Activated CD4-positive, CD25-positive, alpha-beta regulatory T cell treated with anti-CD3 and anti-CD28 coated beads, Interleukin-2, amount 50 U/mL, for 24 hours (primary cell): ENCODE data around the gene EHD4.

ENCODE experiments used
- ATAC-seq, 2 donors: fragments of 150-1000 bp; cut with Tn5 transposase; one replicate each; pipeline ENCODE4 v1.10.0; 2021; ENCODE audit warnings: mild to moderate bottlenecking in 1 of 2, moderate library complexity in 1 of 2

Gene EHD4

DNA sequence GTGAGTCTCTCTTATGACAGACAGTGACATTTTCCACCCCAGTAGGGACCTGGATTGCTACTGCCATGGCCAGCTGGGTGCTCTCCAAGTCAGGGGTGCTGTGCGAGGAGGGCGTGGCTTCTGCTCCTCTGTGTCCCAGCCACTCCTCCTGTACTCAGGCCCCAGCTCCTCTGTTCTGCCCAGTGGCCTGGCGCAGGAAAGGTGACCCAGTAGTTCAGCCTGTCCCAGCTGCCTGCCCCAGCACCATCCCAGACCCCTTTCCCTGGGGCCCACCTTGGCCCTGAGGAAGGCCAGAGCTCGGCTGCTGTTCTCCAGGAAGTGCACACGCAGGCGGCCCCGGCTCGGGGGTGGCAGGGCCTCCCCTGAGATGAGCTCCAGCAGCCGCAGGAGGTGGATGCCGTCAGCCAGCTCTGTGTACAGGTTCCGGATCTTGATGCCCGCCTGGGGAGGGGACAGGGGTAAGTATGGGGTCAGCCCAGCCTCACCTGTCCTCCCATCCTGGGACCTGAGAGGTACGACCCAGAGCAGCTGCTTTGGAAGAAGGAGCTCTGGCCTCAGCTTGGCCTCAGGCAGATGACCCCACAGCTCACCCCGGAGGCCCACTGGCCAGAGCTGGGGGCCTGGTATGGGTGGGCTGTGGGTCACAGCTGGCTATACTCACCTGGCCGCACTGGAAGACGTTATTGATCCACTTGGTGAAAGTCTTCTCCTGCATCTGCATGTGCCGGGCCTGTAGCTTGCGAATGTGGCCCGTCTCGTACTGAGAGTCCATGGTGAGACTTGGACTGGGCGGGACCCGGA, 79.5 kb downstream of the EHD4 start:
- no peak for ATAC-seq

GRCh38 chr15:41891946-41892345, 80.4 kb downstream of the EHD4 start:
- ATAC-seq, result no peak

GRCh38 chr15:41891226-41891625, 81.1 kb downstream of the EHD4 start:
- no peak for ATAC-seq

DNA sequence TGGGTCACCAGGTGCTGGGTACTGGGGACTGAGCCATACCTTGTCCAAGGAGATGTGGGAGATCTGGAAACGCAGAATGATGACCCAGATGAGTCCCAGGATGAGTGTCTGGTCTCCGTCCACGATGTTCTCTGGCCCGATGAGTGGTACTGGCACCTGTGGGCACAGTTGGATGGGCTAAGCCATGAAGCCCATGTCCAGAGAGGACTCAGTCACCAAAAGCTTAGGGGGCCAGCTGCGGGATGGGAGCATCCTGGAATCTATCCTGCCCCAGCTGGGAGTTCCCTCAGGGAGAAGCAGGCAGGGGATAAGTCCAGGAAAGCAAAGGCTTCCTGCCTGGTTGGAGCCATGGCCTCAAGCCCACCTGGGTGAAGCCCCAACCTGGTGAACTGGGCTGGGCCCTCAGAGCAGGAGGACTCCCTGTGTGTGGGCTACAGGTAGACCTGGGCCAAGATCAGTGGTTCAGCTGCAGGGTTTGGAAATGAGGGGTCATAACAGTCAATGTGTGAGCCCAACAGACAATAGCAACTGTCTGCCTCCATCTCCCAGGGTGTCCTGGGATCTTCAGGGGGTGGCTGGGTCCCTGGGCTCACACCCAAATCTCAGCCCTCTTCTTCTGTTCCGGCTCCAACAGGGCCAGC, 82.2 kb downstream of the EHD4 start:
- no peak for ATAC-seq

DNA sequence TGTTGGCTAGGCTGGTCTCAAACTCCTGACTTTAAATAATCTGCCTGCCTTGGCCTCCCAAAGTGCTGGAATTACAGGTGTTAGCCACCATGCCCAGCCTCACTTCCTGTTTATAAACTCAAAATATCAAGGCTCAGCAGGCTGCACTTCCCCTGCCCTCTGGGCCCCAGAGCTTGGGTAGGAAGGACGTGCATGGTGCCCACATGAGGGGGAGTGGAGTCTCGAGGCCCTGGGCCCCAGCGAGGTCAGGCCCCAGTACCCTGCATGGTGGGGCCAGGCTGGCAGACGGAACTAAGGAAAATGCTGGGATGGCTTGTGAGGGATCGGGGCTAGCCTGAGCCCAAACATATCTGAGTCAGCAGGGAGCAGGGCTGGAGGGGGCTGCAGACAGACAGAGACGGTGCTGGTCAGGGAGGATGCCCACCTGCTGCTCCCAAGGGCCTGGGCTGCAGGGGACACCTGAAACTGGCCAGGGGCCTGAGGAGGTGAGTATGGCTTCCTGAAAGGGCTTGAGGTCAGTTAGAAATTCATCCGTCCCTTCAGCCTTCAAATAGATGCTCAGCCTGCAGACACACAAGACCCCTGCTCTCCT, 83.6 kb downstream of the EHD4 start:
- no peak for ATAC-seq

GRCh38 chr15:41887893-41888292, 84.5 kb downstream of the EHD4 start:
- no peak for ATAC-seq

DNA sequence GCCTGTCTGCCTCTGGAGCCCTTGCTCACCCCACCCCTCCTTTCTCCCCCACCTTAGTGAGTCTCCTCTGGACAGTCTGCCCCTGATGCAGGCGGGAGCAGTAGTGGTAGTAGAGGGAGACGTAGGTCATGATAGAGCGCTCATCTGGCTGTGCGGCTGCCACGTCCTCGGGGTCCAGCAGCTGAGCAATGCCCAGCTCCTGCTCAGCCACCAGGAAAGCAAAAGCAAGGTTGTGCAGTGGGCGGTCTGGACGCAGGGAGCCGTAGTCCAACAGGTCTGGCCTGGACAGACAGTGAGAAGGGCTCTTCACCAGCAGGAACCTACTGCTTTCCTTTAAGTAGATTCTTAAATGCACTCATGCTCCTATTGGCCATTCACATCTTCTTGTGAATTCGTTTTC, 85.2 kb downstream of the EHD4 start:
- no peak for ATAC-seq

- no peak for ATAC-seq
These were observed 85.6 kb downstream of the EHD4 start for GRCh38 chr15:41886741-41887140.

DNA sequence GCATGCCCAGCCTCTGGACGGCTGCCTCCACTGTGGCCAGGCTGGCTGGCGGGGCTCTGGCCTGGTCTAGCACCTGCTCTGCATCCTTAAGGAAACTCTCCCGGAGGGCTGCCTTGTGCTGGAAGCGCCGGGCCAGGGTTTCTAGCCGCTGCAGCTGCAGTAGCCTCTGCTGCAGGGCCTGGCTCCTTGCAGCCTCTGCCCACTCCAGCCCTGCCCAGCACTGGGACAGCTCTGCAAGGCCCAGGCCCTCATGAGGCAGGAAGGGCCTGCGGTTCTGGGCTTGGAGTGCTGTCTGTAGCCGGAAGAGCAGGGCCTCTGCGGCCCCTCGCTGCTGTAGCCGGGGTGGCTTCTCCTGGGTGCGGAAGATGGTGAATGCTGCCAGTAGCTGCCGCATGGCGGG, 86.5 kb downstream of the EHD4 start:
- no peak for ATAC-seq

- no peak for ATAC-seq
These were observed 87.0 kb downstream of the EHD4 start for GRCh38 chr15:41885321-41885720.

DNA sequence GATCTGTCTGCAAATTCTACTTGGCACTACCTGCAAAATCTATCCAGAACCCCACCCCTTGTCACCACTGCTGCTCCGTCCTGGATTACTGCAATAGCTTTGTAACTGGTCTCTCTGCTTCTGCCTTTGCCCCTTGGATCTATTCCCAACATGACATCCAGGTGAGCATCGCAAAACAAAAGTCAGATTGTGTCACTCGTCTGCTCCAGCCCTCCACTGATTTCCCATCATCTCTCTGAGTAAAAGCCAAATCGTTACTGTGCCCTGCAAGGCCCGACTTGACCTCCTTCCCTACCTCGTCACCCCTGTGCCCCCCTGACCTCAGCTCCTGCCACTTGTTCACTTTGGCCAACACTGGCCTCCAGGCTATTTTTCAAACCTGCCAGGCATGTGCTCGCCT, 87.9 kb downstream of the EHD4 start:
- ATAC-seq, result no peak

DNA sequence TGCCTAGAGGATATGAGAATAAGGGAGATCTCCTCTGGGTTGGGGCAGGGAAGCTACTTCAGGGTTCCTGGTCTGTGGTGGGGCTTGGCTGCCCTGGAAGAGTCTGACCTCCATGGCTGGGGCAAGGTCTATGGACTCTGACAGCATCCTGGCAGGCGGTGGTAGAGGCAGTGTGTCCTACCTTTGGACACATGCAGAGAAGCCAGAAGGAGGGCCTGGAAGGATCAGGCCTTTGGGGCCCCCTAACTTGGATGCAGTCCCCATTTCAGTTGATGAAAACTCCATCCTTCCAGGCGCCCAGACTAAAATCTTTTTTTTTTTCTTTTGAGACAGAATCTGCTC, 88.9 kb downstream of the EHD4 start:
- no peak for ATAC-seq

DNA sequence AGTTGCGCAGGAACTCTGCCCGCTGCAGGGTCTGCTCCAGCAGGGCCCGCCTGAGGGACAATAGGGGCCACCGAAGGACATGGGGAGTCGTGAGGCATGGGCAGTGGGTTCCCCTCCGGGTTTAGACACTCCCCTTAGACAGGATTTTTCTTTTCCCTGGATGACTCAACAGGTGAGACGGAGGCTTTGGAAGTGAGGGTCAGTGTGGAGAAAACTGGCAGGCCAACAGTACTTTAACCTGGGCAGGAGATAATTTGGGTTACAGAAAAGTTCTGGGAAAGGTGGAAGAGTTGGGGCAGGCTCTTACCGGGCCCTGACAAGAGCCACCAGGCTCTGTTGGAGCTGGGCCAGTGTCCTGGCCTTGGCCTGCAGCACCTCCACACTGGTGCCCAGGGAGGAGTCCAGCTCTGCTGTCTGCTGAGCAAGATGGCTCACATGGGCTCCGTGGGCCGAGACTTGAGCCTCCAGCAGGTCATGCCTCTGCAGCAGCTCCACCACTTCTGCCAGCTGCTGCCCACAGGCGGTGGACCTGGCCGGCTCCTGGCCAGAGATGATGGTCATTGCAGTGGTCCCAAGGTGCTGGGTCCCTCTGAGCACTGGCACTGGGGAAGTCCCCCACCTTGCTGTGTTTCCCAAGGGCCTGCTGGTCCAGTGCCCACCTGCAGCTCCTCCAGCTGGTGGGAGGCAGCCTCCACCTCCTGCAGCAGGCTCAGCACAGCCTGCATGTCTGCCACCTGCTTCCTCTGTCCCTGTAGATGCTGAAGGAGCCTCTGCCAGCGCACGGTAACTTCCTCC, 89.5 kb downstream of the EHD4 start:
- ATAC-seq, result no peak

GRCh38 chr15:41881920-41882688, 90.3 kb downstream of the EHD4 start:
- no peak for ATAC-seq

DNA sequence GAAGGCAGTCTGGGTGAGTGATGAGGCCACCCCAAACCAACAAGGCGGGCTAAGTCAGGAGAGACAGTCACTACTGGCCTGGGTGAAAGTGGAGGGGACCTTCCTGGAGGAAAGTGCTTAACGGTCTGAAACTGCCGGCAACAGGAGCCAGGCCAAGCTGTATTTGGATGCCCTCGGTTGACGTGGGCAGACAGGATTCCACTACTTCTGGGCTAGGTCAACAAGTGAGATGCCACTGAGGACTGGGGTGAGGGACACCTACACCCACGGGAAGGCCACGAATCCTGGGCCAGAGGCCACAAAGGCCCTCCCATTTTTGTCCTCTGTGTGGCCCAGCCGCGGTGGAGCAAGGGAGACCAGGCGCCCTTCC, 90.8 kb downstream of the EHD4 start:
- ATAC-seq, result no peak

DNA sequence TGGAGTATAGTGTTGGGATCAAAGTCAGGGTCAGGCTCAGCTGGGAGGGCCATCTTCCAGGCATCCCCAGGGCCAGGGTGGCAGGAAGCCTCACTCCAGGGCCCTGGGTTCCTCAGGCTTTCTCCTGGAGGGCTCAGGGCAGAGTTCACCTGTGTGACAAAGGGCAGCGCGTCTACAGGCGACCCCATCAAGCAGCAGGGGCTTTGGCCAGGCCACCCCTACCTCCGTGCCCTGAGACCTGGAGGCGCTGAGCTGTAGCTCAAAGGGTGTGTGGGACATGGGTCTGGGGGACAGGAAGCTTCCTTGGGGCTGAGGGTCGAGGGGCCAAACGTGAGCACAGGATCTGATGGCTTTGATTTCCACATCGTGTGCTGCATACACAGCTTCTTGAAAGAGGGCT, 91.3 kb downstream of the EHD4 start:
- ATAC-seq, result no peak

DNA sequence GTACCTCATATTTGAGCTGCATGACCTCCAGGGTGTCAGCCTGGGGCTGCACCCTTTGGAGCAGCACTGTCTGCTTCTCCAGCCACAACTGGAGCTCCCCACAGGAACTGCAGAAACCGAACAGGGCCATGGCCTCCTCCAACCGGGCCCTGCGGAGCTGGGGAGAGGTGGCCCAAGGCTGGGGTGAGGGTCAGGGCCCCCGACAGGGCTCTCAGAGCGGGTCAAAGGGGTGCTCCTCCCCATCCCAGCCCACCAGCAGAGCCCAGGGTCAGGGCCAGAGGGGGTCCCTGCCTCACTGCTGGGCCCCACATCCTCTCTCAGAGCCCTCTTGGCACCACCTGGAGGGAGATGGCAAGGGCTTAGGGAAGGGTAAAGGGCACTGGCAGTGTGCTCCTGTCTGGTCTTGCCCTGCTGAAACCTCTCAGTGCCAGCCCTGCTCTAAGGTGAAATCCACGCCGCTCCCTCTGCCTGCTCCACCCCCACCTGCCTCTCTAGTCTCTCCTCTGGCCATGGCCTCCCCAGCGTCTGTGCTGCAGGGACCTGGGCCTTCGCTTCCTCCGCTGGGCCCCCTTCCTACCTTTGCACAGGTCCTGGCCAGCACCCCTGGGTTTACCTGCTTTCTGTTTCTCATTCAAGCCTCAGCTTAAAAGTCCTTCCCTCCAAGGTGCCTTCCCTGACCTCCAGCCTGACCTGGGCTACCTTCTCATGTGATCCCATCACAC, 92.0 kb downstream of the EHD4 start:
- no peak for ATAC-seq

DNA sequence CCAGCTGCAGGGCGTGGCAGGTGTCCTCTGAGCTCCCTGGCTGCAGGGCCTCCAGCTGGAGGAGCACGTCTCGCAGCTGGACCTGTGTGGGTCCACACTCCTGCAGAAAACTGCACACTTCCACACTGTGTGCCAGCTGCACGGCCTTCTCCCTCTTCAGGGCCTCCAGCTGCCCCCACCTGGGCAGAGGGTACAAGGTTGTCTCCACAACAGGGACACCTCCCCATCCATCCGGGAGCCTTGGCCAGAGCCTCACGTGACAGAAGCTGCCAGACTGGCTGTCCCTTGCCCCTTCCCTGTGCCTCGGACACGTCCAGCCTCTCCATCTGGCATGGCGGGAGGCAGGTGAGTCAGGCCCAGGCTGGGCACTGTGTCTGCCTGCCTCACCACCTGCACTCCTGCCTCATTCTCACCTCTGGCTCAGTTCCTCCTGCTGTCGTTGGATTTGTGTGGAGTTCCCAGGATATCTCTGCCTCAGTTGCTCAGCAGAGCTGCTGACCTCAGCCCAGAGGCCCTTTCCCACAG, 93.0 kb downstream of the EHD4 start:
- no peak for ATAC-seq

- no peak for ATAC-seq
These were observed 94.0 kb downstream of the EHD4 start for GRCh38 chr15:41878355-41878699.

DNA sequence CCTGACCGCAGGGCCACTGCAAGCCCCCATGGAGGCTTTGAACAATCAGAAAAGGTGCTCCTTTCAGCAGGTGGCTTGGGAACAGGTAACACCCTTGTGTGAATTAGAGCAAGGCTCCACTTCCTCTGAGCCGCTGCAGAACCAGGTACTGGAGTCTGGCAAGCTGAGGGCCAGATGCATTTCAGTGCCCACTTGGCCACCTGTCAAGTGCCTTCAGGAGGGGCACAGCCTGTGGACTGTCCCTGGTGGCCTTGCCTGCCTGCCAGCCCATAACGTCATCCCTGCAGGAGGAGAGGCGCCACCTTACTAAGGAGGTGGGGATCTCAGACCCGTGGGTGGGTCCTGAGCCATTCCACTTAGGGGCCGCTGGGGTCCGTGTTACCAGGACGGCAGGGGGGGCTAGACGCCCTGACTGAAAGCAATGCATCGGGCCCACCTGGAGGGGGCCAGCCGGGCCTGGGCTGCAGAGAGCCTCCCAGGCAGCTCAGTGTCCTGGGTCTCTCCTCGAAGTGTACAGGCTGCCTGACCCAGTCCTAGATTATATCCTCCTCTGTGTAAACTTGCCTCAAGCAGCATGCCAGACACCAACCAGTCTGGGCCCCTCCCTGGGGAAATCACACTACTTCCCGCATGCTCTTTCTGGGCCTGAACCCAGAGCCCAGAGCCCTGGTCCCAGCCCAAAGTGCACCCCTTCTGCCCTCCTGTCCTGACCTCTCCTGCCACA, 94.6 kb downstream of the EHD4 start:
- ATAC-seq, result no peak

DNA sequence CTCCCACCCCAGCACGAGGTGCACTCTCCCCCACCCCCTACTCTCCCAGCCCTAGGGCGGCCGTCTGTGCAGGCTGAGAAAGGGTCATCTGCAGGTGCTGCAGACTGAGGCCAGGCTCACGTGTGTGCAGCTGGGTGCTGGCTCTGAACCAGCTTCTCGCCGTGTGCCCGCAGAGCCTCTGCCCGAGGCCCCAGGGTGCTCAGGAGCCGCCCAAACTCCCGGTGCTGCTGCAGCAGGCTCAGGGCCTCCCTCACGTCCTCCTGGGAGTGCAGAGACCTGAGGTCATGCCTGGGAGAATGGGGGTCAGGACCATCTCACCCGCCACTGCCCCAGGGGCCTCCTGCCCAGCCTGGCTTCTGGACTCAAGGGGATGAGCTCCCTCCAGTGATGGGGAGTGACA, 95.7 kb downstream of the EHD4 start:
- ATAC-seq, result no peak
